ENCODE data around the gene STAC3.
A peak's percentile ranks its signal among the peaks of the same experiment; 100 is the strongest.

Gene STAC3

GRCh38 chr12:57224278-57224972 lies 26.6 kb downstream of the STAC3 start:
- no peaks in the 10 kb centered on the region for H3K9me3 ChIP-seq (ENCODE audit: control insufficient read depth, insufficient read depth, low read length)
- H3K27me3 ChIP-seq (ENCODE audit: control insufficient read depth, insufficient read depth, low read length): peaks cover 91% of the 10 kb centered on the region
- no peaks in the 10 kb centered on the region for H3K36me3 ChIP-seq (ENCODE audit: control insufficient read depth, insufficient read depth, low read length)
- H3K4me1 ChIP-seq (ENCODE audit: control insufficient read depth, insufficient read depth, low read length): peaks cover 18% of the 10 kb centered on the region
- no peak overlapping the region for H3K9ac ChIP-seq (ENCODE audit: low read depth, low read length)
- H3K4me3 ChIP-seq (ENCODE audit: low read depth, low read length): no peak overlapping the region

- Histone ChIP-seq H3K4me3 (ENCODE audit: low read depth, low read length) (no peak overlapping the region), H3K27me3 (ENCODE audit: control insufficient read depth, insufficient read depth, low read length) (peaks cover 92% of the 10 kb centered on the region), H3K9me3 (ENCODE audit: control insufficient read depth, insufficient read depth, low read length) (no peaks in the 10 kb centered on the region), H3K36me3 (ENCODE audit: control insufficient read depth, insufficient read depth, low read length) (no peaks in the 10 kb centered on the region), H3K9ac (ENCODE audit: low read depth, low read length) (no peak overlapping the region), H3K4me1 (ENCODE audit: control insufficient read depth, insufficient read depth, low read length) (peaks cover 18% of the 10 kb centered on the region)
Observed at GRCh38 chr12:57223191-57224165, 27.5 kb downstream of the STAC3 start.

- Histone ChIP-seq H3K9ac (ENCODE audit: low read depth, low read length) (no peak overlapping the region), H3K9me3 (ENCODE audit: control insufficient read depth, insufficient read depth, low read length) (no peaks in the 10 kb centered on the region), H3K27me3 (ENCODE audit: control insufficient read depth, insufficient read depth, low read length) (peaks cover 94% of the 10 kb centered on the region), H3K4me3 (ENCODE audit: low read depth, low read length) (no peak overlapping the region), H3K4me1 (ENCODE audit: control insufficient read depth, insufficient read depth, low read length) (peaks cover 15% of the 10 kb centered on the region), H3K36me3 (ENCODE audit: control insufficient read depth, insufficient read depth, low read length) (no peaks in the 10 kb centered on the region)
Observed at GRCh38 chr12:57222286-57223190, 28.4 kb downstream of the STAC3 start.

- H3K36me3 ChIP-seq (ENCODE audit: control insufficient read depth, insufficient read depth, low read length): no peaks in the 10 kb centered on the region
- H3K4me3 ChIP-seq (ENCODE audit: low read depth, low read length): peak overlapping the region; percentile 39
- H3K27me3 ChIP-seq (ENCODE audit: control insufficient read depth, insufficient read depth, low read length): peaks cover 93% of the 10 kb centered on the region
- no peaks in the 10 kb centered on the region for H3K9me3 ChIP-seq (ENCODE audit: control insufficient read depth, insufficient read depth, low read length)
- peaks cover 9% of the 10 kb centered on the region for H3K4me1 ChIP-seq (ENCODE audit: control insufficient read depth, insufficient read depth, low read length)
- no peak overlapping the region for H3K9ac ChIP-seq (ENCODE audit: low read depth, low read length)
Observed at GRCh38 chr12:57221169-57221917, 29.6 kb downstream of the STAC3 start.

GRCh38 chr12:57220770-57221168 lies 30.2 kb downstream of the STAC3 start:
- Histone ChIP-seq H3K9me3 (ENCODE audit: control insufficient read depth, insufficient read depth, low read length) (no peaks in the 10 kb centered on the region), H3K4me3 (ENCODE audit: low read depth, low read length) (peak overlapping the region; percentile 39), H3K27me3 (ENCODE audit: control insufficient read depth, insufficient read depth, low read length) (peaks cover 93% of the 10 kb centered on the region)

GRCh38 chr12:57219993-57220754 lies 30.8 kb downstream of the STAC3 start:
- H3K9me3 ChIP-seq (ENCODE audit: control insufficient read depth, insufficient read depth, low read length): no peaks in the 10 kb centered on the region
- H3K27me3 ChIP-seq (ENCODE audit: control insufficient read depth, insufficient read depth, low read length): peaks cover 93% of the 10 kb centered on the region

More at GRCh38 chr12:57220770-57221168, 30.2 kb downstream of the STAC3 start:
- no peaks in the 10 kb centered on the region for H3K36me3 ChIP-seq (ENCODE audit: control insufficient read depth, insufficient read depth, low read length)
- H3K4me1 ChIP-seq (ENCODE audit: control insufficient read depth, insufficient read depth, low read length): peaks cover 10% of the 10 kb centered on the region
- no peak overlapping the region for H3K9ac ChIP-seq (ENCODE audit: low read depth, low read length)

GRCh38 chr12:57219205-57219992 lies 31.6 kb downstream of the STAC3 start:
- H3K36me3 ChIP-seq (ENCODE audit: control insufficient read depth, insufficient read depth, low read length): no peaks in the 10 kb centered on the region
- H3K4me3 ChIP-seq (ENCODE audit: low read depth, low read length): peak overlapping the region; percentile 41
- H3K9ac ChIP-seq (ENCODE audit: low read depth, low read length): no peak overlapping the region
- peaks cover 93% of the 10 kb centered on the region for H3K27me3 ChIP-seq (ENCODE audit: control insufficient read depth, insufficient read depth, low read length)
- H3K9me3 ChIP-seq (ENCODE audit: control insufficient read depth, insufficient read depth, low read length): no peaks in the 10 kb centered on the region
- peaks cover 13% of the 10 kb centered on the region for H3K4me1 ChIP-seq (ENCODE audit: control insufficient read depth, insufficient read depth, low read length)

More at GRCh38 chr12:57219993-57220754, 30.8 kb downstream of the STAC3 start:
- H3K9ac ChIP-seq (ENCODE audit: low read depth, low read length): no peak overlapping the region
- H3K36me3 ChIP-seq (ENCODE audit: control insufficient read depth, insufficient read depth, low read length): no peaks in the 10 kb centered on the region
- H3K4me1 ChIP-seq (ENCODE audit: control insufficient read depth, insufficient read depth, low read length): peaks cover 13% of the 10 kb centered on the region
- H3K4me3 ChIP-seq (ENCODE audit: low read depth, low read length): peak overlapping the region; percentile 41

- Histone ChIP-seq H3K9ac (ENCODE audit: low read depth, low read length) (no peak overlapping the region), H3K27me3 (ENCODE audit: control insufficient read depth, insufficient read depth, low read length) (peaks cover 90% of the 10 kb centered on the region), H3K36me3 (ENCODE audit: control insufficient read depth, insufficient read depth, low read length) (no peaks in the 10 kb centered on the region), H3K4me3 (ENCODE audit: low read depth, low read length) (peak overlapping the region; percentile 50), H3K4me1 (ENCODE audit: control insufficient read depth, insufficient read depth, low read length) (peaks cover 22% of the 10 kb centered on the region), H3K9me3 (ENCODE audit: control insufficient read depth, insufficient read depth, low read length) (no peaks in the 10 kb centered on the region)
Observed at GRCh38 chr12:57218030-57218853, 32.7 kb downstream of the STAC3 start.
